Fibroblast of skin of left quadriceps (primary cell): ENCODE results near the gene TNNI2.

ENCODE experiments used
- DNase-seq, 2 experiments: peaks; one replicate each; pipeline ENCODE4 v3.0.0-alpha.2; 2013; ENCODE audit warnings: low read depth in 2 of 2

TNNI2 gene

GRCh38 chr11:1834779-1835670 is 3.8 kb upstream of the TNNI2 start, which contains the start of gene SYT8:
SYT8 (plus strand) TSS chr11:1834990; CDS start chr11:1835106, 116 bp downstream.
- DNase-seq: no peak

DNA sequence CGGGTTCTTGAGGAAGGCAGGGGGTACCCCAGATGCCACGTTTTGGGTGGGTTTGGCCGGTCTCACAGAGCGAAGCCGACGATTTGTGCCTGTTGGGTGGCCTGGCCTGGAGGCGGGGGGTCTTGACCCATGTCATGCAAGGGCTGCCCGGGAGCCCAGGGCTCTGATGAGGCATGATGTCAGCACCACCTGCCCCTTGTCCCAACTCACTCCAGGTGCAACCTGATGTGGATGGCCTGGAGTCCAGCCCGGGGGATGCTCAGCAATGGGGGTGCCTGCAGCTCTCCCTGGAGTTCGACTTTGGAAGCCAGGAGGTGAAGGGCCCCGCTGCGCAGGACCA is 3.1 kb upstream of the TNNI2 start:
- DNase-seq: no peak

- no peak for DNase-seq
Observed at GRCh38 chr11:1836011-1836945, 2.5 kb upstream of the TNNI2 start.

DNA sequence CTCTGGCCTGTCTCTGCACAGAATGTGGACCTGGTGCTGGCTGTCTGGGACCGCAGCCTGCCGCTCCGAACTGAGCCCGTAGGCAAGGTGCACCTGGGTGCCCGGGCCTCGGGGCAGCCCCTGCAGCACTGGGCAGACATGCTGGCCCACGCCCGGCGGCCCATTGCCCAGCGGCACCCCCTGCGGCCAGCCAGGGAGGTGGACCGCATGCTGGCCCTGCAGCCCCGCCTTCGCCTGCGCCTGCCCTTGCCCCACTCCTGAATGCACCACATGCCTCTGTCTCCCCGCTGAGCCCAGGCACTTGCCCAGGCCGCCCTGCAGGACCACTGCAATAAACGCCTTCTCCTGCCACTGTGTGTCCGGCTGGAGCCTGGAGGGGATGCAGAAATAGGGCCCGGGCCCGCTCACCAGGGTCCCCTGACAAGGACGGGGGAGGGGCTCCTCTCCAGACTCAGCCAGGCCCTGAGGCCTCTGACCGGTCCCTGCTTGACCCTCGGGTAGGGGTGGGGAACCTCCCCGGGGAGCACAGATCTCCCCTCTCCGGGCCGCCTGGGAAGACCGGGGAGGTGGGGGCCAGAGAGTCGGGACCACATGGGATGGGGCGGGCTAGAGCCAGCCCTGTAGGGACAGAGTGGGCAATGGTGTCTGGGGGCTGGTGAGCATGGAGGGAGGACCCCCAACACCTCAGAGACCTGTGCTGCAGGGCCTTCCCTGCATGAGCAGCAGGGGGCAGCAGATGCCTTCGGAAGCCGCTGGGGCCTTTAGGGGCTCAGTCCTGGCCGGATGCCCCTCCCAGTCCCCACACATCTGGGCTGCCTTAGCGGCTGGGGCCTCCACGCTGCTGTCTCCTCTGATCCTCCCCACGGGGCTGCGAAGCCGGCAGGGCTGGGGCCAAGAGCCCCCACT is 1.4 kb upstream of the TNNI2 start:
- DNase-seq: peak; percentile 27 to 29

GRCh38 chr11:1838077-1838425 is 730 bp upstream of the TNNI2 start:
- no peak for DNase-seq

- DNase-seq: no peak
Observed at GRCh38 chr11:1839204-1839923, 583 bp downstream of the TNNI2 start.

DNA sequence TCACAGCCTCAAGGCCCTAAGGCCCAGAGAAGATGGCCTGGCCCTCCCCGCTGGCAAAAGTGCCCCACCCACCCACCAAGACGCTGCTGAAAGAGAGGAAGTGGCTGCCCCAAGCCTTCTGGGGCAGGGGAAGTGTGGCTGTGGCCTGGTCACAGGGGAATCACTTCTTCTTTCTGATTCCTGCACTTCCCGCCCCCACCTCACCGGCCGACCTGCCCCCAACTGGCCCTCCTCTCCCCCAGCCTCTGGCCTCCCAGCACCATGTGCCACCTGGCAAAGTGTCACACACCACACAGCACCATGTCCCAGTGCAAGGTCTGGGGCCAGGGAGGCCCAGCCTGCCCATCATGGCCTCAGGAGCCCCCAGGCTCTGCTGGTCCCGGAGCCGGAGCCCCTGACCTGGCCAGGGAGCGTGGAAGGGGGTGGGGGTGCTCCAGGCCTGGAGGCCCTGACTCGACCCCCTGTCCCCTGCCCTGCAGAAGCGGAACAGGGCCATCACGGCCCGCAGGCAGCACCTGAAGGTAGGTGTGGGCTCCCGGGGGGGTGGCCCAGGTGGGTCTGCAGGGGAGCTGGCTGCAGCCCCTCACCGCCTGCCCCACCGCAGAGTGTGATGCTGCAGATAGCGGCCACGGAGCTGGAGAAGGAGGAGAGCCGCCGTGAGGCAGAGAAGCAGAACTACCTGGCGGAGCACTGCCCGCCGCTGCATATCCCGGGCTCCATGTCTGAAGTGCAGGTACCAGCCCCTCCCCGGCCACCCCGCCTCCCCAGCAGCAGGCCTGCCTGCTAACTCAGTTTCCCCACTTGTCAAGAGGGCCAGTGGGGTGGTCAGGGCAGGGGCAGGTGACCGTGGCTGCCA is 1.4 kb downstream of the TNNI2 start:
- no peak for DNase-seq

DNA sequence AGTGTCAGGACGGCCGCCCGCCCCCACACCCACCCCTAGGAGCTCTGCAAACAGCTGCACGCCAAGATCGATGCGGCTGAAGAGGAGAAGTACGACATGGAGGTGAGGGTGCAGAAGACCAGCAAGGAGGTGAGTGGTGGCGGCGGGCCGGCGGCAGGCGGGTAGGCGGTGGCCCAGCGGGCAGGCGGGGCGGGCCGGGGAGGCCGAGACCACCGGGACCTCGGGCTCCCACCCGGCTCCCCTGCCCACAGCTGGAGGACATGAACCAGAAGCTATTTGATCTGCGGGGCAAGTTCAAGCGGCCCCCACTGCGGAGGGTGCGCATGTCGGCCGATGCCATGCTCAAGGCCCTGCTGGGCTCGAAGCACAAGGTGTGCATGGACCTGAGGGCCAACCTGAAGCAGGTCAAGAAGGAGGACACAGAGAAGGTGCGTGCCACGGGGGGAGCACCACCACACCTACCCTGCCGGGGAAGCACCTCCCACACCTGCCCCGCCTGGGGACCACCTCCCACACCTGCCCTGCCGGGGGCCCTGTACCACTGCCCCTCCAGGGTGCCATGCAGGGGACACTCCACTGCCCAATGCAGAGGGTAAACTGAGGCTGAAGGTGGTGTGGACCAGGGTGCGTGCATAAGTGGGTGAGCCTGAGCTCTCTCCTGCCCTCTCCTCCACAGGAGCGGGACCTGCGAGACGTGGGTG is 2.1 kb downstream of the TNNI2 start:
- no peak for DNase-seq

DNA sequence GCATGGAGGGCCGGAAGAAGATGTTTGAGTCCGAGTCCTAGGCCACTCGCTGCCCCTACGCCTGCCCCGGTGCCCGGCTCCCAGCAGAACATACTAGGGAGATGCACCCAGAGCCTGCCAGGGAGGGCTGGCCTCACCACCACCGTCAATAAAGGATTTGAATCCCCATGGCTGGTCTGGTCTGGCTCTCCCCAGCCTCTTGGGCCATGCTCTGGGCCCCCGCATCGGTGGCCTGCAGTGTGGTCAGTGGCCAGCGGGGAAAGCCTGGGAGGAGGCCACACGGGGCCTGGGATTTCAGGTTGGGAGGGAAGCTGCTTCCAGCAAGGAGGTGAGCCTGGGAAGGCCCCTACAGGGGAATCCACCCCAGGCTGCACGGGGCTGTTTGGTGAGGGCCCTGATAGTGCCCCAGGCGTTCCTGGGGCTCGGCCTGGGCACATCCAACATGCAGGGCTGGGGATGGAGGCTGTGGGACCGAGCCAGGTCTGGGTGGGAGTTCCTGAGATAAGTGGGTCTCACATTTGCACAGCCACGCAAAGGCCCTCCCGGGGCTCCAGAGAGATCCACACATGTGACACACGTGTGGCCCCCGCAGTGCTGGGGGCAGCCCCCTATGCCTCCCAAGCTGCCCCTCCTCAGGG is 2.8 kb downstream of the TNNI2 start:
- DNase-seq: no peak

- no peak for DNase-seq
Observed at GRCh38 chr11:1842149-1843097, 3.6 kb downstream of the TNNI2 start.

DNA sequence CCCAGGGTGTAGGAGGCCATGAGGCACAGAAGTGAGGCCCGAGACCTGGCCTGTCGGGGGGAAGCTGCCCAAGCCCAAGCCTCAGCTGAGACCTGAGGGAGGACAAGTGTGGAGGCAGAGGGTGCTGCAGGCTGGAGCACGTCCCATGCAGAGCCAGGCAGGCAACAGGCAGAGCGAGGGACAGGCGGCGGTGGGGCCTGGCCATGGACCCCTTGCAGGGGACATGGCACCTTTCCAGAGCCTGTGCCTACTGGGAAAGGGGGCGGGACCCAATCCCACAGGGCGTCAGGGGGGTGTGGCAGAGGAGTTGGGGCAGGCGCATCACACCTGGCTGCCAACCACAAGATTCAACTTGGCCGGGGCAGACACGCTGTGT is 4.3 kb downstream of the TNNI2 start:
- no peak for DNase-seq

GRCh38 chr11:1843796-1844195 is 5.0 kb downstream of the TNNI2 start:
- DNase-seq: no peak

- DNase-seq: no peak
Observed at GRCh38 chr11:1844221-1845094, 5.7 kb downstream of the TNNI2 start.

DNA sequence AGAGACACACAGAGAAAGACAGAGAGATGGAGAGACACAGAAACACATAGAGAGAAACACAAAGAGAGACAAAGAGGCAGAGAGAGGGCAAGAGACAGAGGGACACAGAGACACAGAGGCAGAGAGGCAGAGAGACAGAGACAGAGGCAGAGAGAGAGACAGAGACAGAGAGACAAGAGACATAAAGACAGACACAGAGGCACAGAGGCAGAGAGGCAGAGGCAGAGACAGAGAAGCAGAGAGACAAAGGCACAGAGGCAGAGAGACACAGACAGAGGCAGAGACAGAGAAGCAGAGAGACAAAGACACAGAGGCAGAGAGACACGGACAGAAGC is 6.3 kb downstream of the TNNI2 start:
- no peak for DNase-seq

GRCh38 chr11:1845561-1846452 is 7.0 kb downstream of the TNNI2 start:
- DNase-seq: no peak

DNA sequence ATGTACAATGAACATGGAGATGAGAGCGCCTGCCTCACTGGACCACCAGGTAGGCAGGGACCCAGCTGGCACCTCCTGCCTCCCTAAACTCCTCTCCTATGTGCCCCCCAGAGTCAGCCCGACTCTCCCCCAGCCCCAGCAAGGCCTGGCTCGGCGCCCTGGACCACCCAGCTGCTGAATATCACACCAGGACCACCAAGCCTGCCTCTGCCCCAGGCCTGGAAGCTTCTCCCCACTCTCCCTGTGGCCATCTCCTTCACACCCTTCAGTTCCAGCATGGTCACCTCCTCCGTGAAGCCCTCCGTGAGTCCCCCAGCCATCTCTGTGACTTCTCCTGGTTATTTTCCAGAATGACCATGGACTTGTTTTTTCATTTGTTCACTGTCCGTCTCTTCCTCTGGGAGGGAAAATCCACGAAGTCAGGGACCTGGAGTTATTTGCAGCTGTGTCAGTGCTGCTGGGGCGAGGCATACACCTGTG is 7.7 kb downstream of the TNNI2 start:
- DNase-seq: no peak
